Activated CD4-positive, CD25-positive, alpha-beta regulatory T cell (primary cell): ENCODE data around the gene WWOX.

ENCODE experiments used
- DNase-seq, 4 experiments: peaks; one replicate each; lab custom pipeline; 2025; lab: John Stamatoyannopoulos, UW

WWOX gene

DNA sequence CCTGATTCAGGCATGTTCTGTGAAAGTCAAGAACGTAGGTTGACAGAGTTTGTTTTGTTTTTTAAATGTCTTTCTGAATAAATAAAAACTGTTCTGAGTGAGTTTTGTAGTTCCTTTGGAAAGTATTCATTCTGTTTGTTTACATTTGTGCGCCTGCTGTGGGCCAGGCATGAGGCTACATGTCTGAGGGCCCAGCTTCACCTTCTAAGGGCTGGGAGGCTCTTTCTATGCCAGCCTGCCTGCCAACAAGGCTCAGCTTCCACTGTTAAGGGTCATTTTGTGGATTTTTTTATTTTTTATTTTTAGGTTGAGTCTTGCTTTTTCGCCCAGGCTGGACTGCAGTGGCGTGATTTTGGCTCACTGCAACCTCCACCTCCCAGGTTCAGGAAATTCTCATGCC lies 6.1 kb downstream of the WWOX start:
- DNase-seq, result no peak

- DNase-seq, result no peak
Measured at GRCh38 chr16:78106686-78107085, 7.2 kb downstream of the WWOX start.

DNA sequence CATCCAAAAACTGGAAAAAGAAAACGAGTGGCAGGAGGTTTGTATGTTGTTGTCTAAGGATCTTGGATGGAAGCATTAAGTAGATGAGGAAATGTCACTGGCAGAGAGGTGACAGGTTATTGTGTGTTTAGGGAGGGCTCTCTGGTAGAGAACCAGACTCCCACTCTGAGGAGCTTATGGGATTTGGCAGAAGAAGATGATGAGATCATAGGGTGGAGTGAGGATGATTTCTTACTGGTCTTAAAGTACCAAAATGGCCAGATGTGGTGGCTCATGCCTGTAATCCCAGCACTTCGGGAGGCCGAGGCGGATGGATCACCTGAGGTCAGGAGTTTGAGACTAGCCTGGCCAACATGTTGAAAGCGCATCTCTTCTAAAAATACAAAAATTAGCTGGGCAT lies 9.0 kb downstream of the WWOX start:
- no peak for DNase-seq

DNA sequence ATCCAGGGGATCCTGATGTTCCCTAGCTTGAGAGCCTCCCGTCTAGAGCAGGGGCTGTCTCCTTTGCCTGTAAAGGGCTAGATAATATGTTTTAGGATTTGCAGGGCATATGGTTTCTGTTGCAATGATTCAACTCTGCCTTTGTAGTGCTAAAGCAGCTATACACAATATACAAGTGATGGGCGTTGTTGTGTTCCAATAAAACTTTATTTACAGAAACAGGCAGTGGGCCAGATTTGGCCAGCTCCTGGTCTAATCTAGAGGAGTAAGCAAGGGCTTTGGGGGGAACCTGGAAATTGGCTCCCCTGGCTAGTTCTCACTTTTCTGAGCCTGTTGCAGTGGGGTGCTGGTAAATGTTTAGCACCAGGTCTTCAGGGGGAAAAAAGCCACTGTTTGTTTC lies 13.8 kb downstream of the WWOX start:
- no peak for DNase-seq

DNA sequence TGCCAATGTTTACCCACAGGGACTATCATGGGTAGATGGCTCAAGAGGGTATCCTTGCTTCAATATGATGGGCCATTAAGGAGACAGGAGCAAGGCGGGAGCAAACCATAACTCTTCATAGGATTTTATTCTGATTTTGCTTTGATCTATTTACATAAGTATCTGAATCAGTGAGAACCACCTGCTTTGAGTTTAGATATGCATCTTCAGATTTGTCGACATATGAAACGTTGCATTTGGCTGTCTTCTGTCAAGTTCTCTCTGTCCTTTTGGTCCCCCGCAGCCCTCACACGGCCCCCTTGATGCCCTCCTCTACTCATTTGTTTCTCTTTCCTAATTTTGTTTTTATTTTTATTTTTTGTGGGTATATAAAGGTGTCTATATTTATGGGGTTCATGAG lies 16.2 kb downstream of the WWOX start:
- DNase-seq, result no peak

DNA sequence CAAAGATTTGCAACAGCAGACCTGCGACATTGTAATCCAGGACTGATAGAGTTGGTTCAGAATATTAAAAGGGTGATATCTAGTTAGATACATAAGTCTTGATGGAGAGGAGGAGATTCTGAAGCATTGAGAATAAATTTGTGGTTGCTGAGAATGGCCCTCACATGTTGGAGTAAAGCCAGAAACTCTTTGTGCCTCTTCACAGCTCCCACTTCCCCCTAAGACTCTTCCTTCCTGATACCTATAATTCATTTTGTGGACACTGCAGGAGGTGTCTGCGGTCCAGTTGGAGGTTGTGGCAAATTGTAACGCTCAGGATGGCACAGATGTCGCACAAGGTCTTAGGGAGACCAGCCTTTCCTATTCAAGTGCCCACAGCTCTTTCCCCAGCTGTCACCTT lies 17.5 kb downstream of the WWOX start:
- no peak for DNase-seq

GRCh38 chr16:78117391-78117790 lies 17.9 kb downstream of the WWOX start:
- no peak for DNase-seq

DNA sequence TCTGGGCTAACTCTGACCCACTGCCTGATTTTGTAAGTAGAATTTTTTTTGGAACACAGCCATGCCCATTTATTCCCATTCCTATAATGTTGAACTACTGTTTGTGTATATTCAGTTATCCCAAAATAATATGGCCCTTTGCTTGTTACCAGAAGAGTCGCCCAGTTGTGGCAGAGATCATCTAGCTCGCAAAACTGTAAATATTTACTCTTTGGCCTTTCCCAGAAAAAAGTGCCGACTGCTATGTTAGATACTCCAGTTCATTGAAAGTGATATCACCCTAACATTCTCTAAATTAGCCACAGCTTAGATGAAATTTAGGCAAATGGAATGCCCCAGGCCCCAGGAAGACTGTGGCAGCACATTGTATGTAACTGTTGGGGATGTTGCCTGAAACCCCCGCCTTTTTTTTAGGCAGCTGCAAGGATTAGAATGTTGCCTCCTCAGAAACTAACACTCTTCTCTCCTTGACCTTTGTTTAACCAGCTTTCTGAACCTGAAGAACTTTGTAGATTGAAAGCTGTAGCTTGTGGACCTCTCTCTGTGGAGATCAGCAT lies 19.1 kb downstream of the WWOX start:
- DNase-seq, result no peak

- DNase-seq, result no peak
Measured at GRCh38 chr16:78122774-78123315, 23.4 kb downstream of the WWOX start.

DNA sequence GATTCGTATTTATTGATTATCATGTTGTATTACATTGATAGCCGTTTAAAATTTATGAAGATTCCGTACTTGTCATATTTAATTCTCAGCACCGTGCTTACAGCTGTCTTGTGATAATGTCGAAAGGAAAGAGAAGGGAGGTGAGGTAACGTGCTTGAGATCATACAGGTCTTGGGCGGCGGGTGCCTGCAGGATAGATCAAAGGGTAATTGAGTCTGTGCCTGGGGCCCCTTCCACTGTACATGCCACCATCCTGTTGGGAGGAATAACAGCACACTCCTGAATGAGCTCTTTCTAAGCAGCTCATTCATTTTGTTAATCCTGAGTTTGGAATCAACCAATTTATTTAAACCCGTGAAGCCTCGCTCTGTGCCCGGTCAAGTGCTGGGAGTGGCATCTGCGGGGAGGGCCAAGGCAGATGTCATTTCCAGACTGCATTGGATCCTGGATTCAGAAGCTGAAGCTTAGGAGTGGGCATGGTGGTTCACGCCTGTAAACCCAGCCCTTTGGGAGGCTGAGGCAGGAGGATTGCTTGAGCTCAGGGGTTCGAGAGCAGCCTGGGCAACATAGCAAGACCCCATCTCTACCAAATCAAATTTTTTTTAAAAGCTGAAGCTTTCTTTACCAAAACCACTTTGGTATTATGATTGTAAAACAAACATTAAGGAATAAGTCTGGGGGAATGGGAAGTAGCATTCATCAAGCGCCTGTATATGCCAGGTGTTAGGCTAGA lies 25.8 kb downstream of the WWOX start:
- no peak for DNase-seq

DNA sequence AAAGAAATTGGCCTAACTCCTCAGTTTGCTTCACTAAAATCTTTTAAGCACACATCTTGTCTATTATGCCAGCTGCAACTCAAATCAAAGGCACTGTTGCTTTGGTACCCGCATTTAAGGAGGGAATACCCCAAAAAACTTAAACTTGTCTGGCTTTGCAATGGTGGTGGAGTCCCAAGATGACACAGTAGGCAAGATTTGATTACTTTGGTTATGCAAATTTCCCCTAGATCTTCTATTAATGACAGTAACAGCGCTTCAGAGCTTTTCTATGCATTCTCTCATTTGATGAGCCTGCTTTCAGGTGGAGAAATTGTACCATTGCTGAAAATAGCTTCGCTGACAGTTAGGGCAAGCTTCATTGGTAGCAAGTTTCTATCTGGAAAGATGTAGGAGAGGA lies 27.2 kb downstream of the WWOX start:
- DNase-seq, result no peak

GRCh38 chr16:78127130-78127529 lies 27.7 kb downstream of the WWOX start:
- DNase-seq, result no peak

DNA sequence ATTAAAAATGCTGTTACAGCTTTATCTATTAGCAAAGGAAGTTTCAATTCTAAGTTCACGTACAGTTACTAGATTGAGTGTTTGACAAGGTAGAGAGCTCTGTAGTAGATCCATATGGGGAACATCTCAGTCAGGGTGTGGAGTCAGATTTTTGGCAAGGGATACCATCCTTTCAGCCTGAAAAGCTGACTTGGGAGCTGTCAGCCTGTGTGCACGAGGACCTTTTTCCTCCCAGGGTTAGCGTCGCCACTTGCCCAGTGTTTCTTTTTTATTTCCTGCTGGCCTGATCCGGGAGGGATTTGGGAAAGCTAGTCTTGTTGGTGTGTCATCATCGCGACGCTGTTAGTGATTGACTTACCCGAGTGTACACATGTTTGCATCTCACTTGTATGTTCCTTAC lies 29.5 kb downstream of the WWOX start:
- no peak for DNase-seq

DNA sequence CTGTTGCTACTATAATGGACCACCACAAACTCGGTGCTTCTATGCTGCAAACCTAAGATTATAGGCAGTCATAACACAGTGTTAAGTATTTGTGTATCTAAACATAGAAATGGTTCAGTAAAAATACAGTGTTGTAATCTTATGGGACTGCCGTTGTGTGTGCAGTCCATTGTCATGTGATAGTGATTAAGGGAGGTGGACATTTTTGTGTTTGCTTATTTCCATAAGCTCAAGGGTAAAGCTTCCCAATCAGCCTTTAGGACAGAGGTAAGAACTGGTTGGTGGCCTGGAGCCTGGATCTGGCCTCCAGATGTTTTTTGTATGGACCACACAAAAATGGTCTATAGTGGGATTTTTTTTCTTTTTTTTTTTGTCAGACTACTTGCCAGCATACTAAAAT lies 29.9 kb downstream of the WWOX start:
- no peak for DNase-seq

GRCh38 chr16:78130083-78130608 lies 30.7 kb downstream of the WWOX start:
- DNase-seq, result no peak

- no peak for DNase-seq
Measured at GRCh38 chr16:78130950-78131349, 31.5 kb downstream of the WWOX start.

- no peak for DNase-seq
Measured at GRCh38 chr16:78133919-78134318, 34.5 kb downstream of the WWOX start.

- no peak for DNase-seq
Measured at GRCh38 chr16:78134944-78135619, 35.6 kb downstream of the WWOX start.

GRCh38 chr16:78137179-78137578 lies 37.7 kb downstream of the WWOX start:
- DNase-seq, result no peak

DNA sequence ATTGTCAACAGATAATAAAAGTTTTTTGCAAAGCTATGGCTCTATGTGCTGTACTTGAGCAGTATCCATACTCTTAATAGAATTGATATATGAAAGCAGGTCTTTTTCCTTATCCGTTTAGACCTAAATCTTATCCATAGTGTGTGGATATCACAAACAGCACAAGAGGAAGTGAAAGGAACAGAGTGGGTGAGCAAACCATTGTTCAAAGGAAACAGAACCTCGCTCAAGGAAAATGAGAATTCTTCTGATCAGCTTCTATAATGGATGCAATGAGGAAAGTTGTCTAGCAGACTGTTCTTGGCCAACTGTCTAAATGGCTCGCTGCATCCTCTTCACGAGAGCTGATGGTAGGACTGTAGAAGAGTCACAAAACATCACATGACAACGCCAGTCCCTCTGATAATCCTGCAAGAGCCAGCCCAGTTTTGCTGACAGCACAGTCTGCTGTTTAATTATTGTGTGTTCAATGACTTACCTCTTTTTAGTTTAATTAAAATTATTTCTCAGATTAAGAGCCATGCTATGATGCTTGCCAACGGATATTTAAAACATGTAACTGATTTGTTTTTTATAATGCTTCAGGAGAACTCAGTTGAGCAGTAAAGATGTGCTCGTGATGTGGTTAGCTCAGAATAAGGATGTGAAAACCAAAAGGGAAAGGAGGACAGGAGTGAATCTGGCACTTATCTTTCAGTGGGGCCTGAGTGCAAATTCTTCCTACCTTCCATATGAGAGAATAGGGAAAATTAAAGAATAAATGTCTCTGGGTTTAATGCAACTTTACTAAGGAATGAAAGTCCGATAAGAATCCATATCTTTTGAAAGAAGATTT lies 38.5 kb downstream of the WWOX start:
- no peak for DNase-seq

DNA sequence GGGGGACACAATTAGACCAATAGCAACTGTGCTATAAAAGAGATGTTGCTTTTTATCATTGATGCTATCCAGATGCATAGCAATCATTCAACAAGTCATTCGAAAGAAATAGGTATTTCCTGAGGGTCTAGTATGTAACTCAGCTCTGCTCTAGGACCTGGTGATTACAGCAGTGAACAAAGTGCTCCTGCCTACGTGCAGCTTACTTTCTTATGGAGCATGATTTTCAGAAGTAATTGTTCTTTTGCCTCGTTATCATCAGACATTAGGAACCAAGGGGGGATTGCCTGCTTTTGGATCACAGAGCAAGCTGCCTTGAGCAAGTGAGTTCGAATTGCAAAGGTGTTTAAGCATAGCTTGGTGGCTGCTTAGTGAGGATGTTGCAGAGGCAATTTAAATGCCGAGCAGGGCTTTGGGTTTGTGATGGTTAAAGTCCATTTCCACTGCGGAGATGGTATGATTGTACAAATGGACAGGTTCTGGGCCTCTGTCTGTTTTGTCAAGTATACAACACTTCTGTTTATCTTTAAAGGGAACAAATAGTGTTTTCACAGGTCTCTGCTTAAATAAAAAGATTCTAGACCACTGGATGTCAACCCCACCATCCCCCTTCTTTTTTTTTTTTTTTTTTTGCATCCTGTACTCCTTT lies 41.5 kb downstream of the WWOX start:
- DNase-seq, result no peak

- no peak for DNase-seq
Measured at GRCh38 chr16:78142788-78143187, 43.3 kb downstream of the WWOX start.
